DMS114 treated with DMSO at 0.1 percent for 48 hours (cell line): ENCODE measurements around the gene MBP.
A peak's percentile ranks its signal among the peaks of the same experiment; 100 is the strongest.

Experiments
- DNase-seq: peaks from one replicate; lab custom pipeline; 2025; ENCODE audit not compliant: unreplicated experiment; lab: John Stamatoyannopoulos, UW

Gene MBP

GRCh38 chr18:77069931-77070330 is 62.7 kb downstream of the MBP start:
- DNase-seq, result no peak

GRCh38 chr18:77069482-77069881 is 63.1 kb downstream of the MBP start:
- no peak for DNase-seq

- DNase-seq, result no peak
These were observed 64.0 kb downstream of the MBP start for GRCh38 chr18:77068321-77069312.

- DNase-seq, result no peak
These were observed 65.1 kb downstream of the MBP start for GRCh38 chr18:77067291-77068061.

- DNase-seq, result no peak
These were observed 65.9 kb downstream of the MBP start for GRCh38 chr18:77066689-77067088.

- DNase-seq, result no peak
These were observed 66.5 kb downstream of the MBP start for GRCh38 chr18:77066101-77066500.

GRCh38 chr18:77065221-77065981 is 67.2 kb downstream of the MBP start:
- DNase-seq, result no peak

- no peak for DNase-seq
These were observed 69.3 kb downstream of the MBP start for GRCh38 chr18:77063260-77063659.

GRCh38 chr18:77062518-77063003 is 70.0 kb downstream of the MBP start:
- no peak for DNase-seq

DNA sequence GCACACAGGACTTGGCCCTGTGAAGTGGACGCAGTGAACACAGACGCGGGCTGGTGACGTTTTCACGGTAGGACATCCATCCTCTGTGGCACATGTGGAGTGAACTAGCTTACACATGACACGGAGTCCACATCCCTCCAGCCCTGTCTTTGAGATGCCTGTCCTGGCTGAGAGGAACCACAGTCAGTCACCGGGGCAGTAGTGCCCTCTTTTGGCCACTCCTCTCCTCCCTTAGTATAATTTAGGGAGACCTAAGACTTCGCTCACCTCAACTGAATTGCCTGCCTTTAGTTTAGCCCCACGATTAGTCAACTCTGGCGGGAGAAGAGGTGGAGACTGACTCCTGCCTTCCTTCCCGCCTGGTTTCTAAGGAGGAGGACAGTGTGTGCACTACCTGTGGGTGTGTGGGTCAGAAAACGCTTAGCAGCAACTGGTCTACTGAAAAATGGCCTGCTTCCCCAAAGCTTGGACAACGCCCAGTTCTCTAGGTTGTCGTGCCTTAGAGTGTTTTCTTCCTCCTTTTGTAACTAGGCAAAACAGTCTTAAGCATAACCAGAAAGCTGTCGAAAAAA is 70.6 kb downstream of the MBP start:
- DNase-seq, result no peak

- no peak for DNase-seq
These were observed 71.2 kb downstream of the MBP start for GRCh38 chr18:77061281-77061945.

GRCh38 chr18:77060151-77060550 is 72.4 kb downstream of the MBP start:
- no peak for DNase-seq

- DNase-seq, result peak; percentile 21
These were observed 73.2 kb downstream of the MBP start for GRCh38 chr18:77059294-77059916.

- DNase-seq, result no peak
These were observed 74.2 kb downstream of the MBP start for GRCh38 chr18:77058290-77058835.

DNA sequence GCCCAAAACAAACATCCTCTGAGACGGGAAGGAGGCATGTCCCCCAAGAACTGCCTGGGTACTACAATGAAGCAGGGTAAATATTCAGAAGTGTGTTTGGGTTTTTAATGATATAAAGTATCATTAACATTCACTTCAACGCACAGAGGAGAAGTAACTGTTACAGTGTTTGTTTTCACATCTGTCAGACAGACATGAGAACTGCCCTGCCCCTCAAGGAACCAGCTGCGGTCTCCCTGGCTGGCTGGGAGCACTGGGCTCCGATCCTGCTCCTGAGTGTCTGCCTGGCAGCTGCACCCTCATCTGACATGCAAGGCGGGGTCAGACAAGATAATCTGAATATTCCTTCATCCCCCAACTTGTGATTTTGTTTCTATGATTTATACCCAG is 75.6 kb downstream of the MBP start:
- no peak for DNase-seq

DNA sequence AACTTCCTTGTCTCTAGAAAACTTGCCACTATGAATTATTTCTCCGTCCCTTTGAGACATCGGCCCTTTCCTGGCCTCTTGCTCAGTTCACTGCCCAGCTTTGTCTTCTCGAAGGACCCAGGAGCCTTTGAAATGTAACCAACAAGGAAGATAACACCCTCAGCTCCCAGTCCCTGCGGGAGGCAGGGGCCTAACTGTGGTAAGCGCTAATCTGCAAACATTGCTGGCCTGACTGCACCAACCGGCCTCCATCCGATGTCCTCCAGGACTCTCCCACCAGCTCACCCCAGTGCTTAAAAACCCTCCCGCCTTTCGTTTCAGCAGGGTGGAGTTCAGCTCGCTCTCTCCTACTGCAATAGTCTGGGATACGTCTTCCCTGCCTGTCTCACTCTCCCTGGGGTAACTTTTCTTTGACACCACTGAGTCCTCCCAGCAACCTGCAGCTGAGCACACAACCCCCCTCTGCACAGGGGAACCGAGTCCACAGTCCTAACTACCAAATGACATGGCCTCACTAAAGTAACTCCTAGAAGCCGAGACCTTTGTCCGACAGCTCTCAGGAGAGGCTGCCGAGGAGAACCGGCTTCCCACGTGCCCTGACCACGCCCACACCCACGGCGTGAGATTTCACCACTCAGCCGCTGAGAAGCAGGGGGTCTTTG is 76.1 kb downstream of the MBP start:
- DNase-seq, result no peak

DNA sequence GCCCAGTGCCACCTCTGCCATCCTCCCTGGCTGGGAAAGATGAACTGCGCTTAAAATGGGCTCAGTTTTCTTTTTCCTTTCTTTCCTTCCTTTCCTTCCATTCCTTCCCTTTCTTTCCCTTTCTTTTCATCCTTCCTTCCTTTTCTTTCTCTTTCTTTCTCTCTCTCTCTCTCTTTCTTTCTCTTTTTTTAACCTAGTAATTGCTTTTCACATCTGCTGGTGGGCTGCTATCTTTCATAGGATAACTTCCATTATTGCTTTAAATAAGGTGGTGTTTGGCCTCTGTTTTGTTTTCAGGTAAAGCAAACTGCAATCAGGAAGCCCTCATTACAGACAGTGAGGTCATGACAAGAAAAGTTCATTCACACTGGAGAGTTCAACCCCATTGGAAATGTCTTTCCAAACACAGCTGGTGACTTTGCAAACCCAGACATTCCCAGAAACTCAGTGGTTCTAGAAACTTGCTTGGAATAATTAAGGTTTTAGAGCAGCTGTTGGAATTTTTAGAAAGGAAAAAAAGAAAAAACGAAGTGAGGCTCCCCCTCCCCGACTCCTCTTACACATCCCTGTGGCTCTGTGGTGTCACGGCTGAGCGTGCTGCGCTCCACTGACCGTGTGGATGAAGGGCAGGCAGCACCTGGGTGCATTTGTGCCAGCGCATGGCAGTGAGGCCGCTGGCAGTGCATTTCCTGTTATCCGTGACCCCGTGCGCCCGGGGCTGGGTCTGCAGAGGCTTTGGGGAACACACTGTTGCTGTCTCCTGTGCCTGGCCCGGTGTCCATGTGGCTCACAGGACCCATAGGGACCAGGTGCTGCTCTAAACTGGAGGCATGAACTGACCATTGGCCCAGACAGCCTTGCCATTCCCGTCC is 76.9 kb downstream of the MBP start:
- DNase-seq, result no peak
